Hematopoietic multipotent progenitor cell treated with erythropoietin and hydrocortisone succinate and interleukin-3 and kit ligand, for 4 days (in vitro differentiated cells): Measurements from ENCODE around the gene LIM2.
"Not testable (repeated sequence)": the region's sequence is repeated elsewhere in the genome, so short reads cannot be mapped to it uniquely, and the experiment has no call there.

Source experiments
- DNase-seq: peaks from one replicate; pipeline ENCODE4 v3.0.0-alpha.2; 2015

LIM2 gene, protein sequence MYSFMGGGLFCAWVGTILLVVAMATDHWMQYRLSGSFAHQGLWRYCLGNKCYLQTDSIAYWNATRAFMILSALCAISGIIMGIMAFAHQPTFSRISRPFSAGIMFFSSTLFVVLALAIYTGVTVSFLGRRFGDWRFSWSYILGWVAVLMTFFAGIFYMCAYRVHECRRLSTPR

DNA sequence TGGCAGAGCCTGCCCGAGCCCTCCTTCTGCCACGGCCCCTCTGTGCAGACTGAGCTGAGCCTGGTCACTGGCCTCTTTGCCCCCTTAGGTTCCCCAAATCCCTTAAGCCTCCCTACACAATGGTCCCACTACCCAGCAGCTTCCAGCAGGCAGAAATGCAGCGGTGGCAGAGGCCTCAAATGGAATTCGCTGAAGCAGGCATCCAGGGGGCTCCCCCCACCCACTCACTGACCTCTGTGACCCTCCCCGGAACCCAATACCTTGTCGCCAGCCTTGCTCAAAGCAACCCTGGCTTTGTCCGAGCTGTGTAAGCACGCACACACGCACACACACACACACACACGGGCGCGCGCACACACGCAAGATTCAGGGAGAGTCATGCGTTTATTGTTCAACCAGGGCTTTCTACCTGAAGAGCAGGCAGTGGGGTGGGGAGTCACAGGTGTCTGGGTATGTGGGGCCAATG lies at the start of gene LIM2:
LIM2 (minus strand) TSS at position 51 of the 466 bp plus-strand sequence. CDS start 531 bp downstream, outside the sequence.
- no peak for DNase-seq

DNA sequence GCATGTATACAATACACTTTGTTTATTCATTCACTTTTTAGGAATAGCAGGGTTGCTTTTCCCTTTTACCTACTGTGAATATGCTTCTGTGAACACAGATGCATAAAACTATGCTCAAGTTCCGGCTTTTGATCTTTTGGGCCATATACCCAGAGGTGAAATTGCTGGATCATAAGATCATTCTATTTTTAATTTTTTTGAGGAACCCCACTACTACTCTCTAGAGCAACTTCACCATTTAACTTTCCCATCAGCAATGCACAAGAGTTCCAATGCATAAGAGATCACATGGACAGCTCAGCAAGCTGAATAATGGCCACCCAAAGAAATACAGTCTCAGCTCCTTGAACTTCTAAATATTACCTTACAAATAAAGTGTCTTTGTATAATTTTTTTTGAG lies 46.7 kb upstream of the LIM2 start:
- DNase-seq: no peak

DNA sequence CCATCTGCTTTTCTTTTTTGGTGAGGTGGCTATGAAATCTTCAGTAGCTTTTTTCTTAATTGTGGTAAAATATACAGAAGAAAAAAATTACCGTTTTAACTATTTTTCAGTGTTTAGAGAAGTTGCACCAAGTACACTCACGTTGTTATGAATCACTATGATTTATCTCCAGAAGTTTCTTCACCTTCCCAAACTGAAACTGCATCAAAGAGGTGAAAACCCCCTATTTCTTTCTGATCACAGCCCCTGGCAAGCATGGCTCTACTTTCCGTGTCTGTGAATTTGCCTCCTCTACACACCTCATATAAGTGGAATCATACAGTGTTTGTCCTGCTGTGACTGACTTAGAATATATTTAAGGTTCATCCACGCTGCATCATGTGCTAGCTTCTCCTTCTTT lies 45.3 kb upstream of the LIM2 start:
- no peak for DNase-seq

DNA sequence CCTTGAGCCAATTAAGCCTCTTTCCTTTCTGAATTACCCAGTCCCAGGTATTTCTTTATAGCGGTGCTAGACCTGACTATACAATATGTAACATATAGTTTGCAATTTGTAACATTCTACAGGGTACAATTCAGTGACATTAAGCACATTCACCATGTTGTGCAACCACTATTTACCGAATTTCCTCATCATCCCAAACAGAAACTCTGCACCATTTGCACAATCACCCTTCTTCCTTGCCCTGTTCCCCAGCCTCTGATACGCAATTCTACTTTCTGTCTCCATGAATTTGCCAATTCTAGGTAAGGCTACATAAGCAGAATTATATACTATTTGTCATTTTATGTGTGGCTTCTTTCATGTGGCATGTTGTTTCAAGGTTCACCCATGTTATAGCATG lies 43.4 kb upstream of the LIM2 start:
- DNase-seq: peak; percentile 44

DNA sequence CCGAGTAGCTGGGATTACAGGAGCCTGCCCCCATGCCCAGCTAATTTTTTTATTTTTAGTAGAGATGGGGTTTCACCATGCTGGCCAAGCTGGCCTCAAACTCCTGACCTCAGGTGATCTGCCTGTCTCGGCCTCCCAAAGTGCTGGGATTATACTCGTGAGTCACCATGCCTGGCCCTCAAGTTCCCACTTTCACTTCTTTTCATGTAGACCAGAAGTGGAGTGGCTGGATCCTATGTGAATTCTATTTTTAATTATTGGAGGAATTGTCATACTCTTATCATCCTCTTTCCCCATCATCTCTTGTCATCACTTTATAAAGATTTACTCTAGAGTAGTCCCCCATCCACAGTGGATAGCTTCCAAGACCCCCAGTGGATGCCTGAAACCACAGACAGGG lies 42.4 kb upstream of the LIM2 start:
- no peak for DNase-seq

DNA sequence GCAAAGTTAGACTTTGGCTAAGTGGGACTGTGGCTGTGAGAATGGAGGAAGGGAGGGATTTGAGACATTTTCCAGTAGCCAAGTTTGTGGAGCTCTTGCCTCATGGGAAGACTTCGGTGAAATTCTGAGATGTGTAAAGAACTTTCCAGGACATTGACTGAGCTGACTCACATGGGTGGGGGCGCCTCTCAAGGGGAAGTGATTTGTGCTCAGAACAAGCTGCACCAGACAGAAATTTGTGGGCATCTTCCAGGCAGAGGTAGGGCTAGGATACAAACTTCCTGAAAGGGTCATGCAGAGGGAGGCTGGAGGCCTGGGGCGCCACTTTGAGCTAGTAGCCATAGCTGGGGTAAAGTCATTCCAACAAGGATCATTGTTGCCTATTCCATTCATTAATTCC lies 39.4 kb upstream of the LIM2 start:
- no peak for DNase-seq

DNA sequence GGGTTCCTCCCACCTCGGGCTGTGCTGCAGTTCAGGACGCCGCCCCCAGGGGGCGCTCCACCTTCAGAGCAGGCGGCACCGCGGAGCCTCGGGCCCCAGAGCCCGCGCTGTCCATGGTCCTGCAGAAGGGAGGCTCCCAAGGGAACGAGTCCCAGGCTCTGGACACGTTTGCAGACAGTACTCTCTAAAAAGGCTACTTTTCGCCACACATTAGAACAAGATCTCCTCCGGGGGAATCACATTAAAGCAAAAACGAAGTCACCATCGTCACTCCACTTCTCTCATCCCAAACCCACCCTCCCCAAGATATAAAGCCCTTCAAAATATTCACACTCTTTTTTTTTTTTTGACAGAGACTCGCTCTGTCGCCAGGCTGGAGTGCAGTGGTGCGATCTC lies 34.3 kb upstream of the LIM2 start:
- DNase-seq: peak; percentile 94

DNA sequence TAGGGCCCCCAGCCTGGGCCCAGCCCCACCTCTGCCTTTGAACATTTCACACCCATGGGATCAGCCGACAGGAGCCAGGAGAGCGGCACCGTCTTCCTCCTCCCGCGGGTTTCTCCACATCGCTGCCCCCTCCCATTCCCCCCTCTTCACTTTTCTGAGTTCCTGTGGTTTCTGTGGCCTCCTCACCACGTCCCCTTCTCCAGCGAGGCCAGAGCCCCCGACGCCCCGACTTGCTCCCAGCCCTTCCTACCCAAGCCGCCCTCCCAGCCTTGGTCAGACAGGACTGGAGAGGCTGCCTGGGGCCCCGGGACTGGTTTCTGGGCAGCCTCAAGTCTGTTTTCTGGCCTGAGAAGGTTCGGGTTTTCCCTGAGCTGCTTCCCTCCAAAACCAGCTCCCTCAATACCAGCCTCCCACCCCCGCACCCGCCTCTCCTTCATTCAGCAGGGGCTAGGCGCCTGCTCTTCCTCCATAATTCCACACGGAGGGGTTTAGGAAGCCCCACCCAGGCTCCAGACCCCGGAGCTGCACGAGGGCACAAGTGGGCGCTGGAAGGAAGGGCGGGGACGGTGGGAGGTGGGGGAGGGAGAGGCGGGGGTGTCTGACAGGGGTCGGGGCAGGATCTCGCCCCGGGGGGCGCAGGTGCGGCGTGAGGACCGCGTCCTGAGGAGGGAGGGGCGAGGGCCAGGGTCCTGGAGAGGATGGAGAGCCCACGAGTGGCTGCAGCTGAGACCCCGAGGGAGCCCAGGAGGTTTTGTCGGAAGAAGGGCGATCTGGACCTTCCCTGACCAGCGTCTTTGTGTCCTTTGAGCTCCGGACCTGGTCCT lies 33.7 kb upstream of the LIM2 start:
- DNase-seq: peak; percentile 41

DNA sequence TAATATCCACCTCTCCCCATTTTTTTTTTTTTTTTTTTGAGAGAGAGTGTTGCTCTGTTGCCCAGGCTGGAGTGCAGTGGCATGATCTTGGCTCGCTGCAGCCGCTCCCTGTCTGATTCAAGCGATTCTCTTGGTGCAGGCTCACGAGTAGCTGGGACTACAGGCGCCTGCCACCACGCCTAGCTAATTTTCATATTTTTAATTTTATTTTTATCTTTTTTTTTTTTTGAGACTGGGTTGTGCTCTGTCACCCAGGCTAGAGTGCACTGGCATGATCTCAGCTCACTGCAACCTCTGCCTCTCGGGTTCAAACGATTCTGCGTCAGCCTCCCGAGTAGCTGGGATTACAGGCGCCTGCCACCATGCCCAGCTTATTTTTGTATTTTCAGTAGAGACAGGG lies 32.7 kb upstream of the LIM2 start:
- DNase-seq: not testable (repeated sequence)

DNA sequence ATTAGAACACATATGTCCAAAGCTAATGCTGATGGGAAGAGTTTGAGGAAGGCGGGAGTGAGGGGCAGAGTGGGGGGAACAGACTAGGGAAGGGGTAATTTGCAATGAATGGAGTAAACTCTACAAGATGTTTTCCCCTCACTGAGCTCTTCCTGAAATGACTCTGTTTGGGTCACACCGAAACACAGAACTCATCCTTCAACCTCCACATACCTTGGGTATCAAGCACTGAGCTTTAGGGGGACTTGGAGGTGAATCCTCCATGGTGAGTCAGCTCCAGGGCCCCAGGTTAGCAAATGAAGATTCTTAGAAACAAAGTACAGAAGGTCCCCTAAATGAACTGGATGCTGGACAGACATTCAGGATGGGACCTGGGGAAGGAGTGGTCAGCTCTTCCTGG lies 30.9 kb upstream of the LIM2 start:
- DNase-seq: no peak

DNA sequence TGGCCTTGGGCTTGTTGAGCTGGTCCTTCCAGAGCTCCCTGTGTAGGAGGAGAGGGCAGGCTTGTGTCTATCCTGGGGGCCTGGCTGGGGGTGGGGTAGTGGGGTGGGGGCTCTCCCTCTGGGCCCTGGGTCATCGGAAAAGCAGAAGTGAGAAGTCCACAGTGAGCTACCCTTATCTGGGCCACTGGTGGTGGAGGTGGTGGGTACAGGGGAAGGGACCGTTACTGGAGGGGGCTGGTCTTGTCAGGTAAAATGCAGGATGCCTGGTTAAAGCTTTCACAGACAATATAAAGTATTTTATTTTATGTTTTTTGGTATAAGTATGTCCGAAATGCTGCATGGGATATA lies 30.0 kb upstream of the LIM2 start:
- DNase-seq: peak; percentile 64

DNA sequence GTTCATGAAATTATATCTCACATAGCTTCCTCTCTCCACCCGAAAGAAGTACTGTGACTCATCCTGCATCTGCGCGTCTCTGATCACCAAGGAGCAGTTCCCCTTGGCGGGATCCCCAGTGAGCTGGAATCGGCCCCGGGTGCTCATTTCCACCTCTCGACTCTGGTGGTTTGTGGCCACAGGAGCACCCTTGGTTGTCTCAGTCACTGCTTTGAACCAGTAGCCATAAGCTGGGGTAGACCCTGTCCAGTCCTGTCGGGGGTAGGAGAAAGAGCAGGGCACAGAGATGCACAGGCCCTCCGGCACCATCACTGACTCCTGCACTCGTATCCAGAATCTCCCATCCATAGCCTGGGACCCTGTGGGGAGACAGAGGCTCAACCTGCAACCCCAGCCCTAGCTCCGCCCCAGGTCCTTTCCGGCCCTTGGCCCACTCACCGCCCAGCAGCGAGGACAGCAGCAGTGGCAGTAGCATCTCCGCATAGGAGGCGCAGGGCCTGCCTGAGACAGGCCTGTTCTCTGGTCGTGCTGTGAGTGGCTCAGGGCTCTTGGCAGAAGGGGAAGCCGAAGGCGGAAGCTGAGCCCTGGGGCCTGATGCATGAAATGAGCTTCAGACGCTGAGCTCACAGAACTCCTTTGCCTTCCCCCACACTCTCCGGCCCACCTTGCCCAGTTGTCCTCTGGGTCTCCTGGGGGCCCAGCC lies 29.5 kb upstream of the LIM2 start, which contains the start of gene SIGLEC10:
SIGLEC10 (minus strand) TSS at position 536 of the 703 bp plus-strand sequence; CDS start at position 475, 61 bp downstream.
- DNase-seq: peak; percentile 93

DNA sequence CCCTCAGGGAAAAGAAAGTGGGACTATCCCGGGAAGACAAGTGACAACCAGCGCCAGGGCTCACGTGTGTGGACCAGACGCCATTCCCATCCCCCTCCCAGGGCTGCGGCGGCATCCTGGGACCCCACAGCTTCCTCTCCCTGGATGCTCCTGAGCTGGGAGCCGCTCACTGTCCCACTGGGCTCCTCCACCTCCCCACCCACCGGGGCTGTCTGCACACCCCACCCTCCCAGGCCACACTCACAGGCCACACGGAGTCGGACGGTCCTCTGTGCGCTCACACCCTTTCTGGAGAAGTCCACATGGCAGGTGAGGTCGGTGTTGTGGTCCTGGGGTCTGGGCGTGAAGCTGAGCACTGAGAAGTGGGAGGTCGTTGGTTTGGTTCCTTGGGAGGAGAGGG lies 28.6 kb upstream of the LIM2 start:
- not testable (repeated sequence) for DNase-seq

DNA sequence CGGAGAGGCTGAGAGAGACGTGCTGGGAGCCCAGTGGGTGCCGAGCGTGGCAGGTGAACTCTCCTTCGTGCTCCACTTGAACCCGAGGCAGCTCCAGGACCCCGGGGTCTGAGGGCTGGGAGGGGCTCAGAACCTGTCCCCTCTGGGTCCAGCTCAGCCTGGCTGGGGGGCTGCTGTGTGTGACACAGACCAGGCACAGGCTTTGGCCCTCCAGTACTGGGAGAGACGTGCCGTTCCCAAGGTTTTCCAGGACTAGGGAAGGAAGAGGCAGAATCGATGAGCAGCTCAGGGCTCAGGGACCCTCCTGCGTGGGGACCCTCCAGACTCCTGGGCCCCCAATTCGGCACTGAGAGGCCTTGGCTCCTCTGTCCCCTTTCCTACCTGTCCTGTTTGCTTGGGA lies 27.4 kb upstream of the LIM2 start:
- DNase-seq: no peak

DNA sequence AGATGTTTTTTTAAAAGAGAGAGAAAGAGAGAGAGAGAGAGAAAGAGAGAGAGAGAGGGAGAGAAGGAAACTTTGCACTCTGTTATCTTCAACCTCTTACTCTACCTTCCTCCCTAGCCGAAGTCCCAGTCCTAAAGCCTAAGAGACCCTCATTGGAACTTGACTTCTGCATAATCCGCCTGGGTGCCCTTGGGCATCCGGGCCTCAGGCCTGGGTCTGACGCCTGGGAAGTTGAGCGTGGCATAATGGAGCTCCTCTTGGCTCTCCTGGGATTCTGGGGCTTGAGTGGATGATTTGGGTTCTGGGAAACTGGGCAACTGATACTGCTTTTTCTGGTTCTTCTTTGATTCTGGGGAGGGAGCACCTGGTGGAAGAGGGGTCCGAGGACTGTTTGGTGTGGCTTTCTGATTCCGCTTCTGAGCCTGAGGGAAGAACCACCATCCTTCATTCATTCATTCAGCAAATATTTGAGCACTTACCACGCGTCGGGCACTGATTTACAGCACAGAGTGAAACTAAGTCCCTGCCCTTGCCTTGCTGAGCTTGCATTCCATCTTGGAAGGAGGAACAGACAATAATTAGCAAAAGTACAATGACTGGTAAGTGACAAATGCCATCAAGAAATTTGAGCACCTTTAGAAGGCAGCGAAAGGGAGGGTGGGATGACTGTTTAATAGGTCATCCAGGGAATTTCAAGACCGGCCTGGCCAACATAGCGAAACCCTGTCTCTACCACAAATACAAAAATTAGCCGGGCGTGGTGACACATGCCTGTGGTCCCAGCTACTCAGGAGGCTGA lies 23.4 kb upstream of the LIM2 start:
- DNase-seq: no peak

DNA sequence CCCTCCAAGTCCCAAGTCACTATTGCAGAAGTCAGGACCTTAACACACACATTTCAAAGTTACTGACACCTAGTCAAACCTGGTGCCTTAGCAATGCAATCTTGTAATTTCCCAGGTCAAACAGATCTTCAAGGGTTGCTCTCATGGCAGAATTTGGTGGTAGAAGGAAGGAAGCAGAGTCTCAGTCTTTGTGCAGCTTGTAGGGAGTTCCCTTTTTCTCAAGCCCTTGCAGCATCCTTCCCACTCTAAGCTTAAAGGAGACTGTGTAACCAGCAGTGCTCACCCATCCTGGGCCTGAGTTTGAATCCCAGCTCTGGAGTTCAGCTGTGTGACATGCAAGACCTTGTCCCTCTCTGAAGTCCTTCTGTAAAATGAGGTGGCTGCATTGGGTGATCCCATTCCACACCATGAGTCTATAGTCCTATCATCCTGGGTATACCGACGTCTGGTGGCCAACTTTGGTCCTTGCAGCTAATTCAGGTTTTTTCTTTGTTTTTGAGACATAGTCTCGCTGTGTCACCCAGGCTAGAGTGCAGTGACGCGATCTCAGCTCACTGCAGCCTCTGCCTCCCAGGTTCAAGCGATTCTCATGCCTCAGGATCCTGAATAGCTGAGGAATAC lies 19.8 kb upstream of the LIM2 start:
- DNase-seq: peak; percentile 73

DNA sequence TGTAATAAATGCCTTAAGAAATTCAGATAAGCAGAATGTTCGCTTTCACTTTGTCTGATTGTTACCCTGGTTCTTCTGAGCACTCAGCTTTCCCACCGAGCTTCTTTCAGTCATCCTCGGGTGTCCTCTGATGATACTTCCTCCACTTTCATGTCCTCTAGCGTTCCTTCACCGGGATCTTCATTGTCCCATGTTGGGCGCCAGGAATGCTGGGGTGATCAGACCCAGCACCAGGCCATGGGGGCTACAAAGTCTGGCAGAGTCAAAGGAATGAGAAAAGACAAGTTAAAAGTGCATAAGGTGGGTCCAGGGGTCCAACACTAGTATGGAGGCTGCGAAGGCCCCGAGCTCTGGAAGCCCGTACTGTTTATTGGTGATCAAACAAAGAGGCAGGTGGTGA lies 14.3 kb upstream of the LIM2 start:
- no peak for DNase-seq

DNA sequence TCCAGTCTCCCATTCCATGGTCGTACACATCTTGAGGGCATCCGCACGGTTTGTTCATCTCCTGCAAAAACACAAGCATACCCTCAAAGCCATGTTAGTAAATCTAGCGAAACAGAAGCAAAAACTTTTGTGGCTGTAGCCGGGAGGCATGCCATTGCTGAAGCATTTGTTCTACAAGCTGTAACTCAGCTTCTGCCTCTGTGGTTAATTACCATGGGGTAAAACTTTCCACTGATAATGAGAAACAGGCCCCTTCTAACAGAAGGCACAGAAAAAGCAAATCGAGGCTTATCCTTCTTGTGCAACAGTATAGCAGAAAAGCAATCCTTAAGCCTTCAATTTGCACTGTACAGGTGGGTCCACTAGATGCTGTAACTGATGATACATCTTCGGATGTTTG lies 12.2 kb upstream of the LIM2 start:
- peak; percentile 35 for DNase-seq

DNA sequence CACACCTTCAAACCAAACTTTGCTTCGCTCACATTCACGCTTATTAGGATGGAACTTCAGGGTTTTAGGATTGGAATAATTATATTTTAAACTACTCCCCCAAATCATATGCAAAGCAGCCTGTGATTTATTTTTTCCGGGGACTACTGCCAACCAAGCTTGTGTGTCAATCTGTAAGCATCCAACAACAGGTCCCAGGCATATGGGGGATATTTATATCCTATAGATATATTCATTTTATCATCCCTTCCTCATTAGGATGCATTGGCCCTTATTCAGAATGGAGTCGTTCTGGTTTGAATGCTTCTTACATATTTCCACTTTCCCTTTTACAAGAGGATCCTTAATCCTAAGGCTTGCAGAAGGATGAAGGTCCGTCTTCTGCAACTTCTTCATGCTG lies 11.5 kb upstream of the LIM2 start:
- DNase-seq: no peak

DNA sequence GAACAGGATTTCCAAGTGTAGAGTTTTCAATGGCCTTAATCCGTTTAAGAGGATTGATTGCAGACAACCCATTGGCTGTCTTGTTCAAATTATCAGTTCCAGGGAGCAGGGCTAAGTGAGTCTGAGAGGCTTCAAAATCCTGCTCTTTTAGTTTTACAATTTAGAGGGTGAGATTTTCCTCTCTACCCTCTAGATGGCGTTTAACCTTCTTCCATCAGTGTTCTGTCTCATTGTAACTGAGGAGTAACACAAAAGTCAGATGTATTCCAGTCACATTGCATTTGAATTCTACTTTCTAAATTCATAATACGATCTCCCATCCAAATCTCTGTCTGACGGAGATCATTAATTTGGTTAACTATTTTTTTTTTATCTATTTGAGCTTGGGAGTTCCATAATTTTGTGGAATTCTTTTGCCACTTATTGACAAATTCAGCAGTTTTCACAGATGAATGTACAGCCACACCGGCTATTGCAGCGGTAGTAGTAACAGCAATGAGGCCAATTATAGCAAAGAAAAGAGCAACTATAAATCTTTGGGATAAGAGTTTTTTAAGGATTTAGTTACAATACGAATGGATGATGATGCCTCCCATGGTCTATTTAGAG lies 10.4 kb upstream of the LIM2 start:
- DNase-seq: peak; percentile 81

DNA sequence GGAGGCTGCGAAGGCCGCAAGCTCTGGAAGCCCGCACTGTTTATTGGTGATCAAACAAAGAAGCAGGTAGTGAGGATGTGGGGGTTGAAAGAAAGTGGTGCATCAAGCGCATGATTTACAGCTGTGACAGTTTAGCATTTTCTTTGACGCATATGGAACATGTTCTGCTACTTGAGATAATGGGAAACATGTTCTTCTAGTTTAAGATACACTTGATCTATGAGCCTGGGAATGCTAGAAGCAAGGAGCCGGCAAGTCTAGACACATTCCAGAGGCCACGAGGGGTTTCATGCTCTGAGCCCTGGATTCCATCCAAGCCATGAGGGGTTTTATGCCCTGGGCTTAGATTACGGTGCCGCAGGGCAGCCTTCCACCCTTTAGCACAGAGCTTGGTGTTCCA lies 9.7 kb upstream of the LIM2 start:
- DNase-seq: not testable (repeated sequence)

DNA sequence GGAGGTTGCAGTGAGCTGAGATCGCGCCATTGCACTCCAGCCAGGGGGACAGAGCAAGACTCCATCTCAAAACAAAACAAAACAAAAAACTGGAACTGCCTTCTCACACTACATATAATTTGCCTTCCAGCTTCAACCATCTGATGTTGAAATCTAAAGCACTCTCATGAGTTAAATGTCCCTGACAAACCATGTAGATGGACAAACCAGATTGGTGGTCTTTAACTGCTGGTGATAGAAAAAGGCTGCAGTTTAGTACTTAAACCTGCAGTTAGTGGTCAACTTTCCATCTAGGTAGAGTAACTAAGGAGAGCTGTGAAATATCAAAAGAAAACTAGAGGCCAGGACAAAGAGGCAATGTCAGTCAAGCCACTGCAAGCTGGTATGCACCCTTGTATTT lies 8.4 kb upstream of the LIM2 start:
- no peak for DNase-seq
